Measurements from ENCODE around the gene ANXA5. TPM values are rescaled to one million over a fixed set of nuclear protein-coding genes. Genes with fewer than 3 reads are reported as not detected.
"Not testable (repeated sequence)": the region's sequence is repeated elsewhere in the genome, so short reads cannot be mapped to it uniquely, and the experiment has no call there.

Gene ANXA5
- total RNA-seq, 2 donors from 2014 or later, result 88.4 to 122 TPM

GRCh38 chr4:121738780-121739535 lies 42.2 kb upstream of the ANXA5 start:
- Histone ChIP-seq H3K27me3 (no peaks in the 10 kb centered on the region), H3K4me1 (no peaks in the 10 kb centered on the region), H3K36me3 (no peaks in the 10 kb centered on the region), H3K9ac (ENCODE audit: low read depth in 2 of 2, low read length in 2 of 2) (no peak overlapping the region), H3K4me3 (no peak overlapping the region), H3K27ac (no peak overlapping the region), H3K9me3 (no peaks in the 10 kb centered on the region)
- intact Hi-C loops (cut with DNase I), result loop anchor here (10.0 kb wide), 1 partner anchor 254 kb away; no protein-coding TSS in a partner anchor
- DNase-seq, result no peak
- no peak for TF ChIP-seq CTCF (IDR thresholded peaks at IDR 0.05)

- no peak overlapping the region for H3K27ac ChIP-seq
- no peak for TF ChIP-seq CTCF (IDR thresholded peaks at IDR 0.05)
- no peak for DNase-seq
- H3K27me3 ChIP-seq, result no peaks in the 10 kb centered on the region
- no peak overlapping the region for H3K4me3 ChIP-seq
- intact Hi-C loops (cut with DNase I), result loop anchor here (10.0 kb wide), 1 partner anchor 253 kb away; no protein-coding TSS in a partner anchor
- H3K36me3 ChIP-seq, result no peaks in the 10 kb centered on the region
- H3K9me3 ChIP-seq, result no peaks in the 10 kb centered on the region
- no peaks in the 10 kb centered on the region for H3K4me1 ChIP-seq
- H3K9ac ChIP-seq (ENCODE audit: low read depth in 2 of 2, low read length in 2 of 2), result no peak overlapping the region
Observed at GRCh38 chr4:121737846-121738554, 41.2 kb upstream of the ANXA5 start.

DNA sequence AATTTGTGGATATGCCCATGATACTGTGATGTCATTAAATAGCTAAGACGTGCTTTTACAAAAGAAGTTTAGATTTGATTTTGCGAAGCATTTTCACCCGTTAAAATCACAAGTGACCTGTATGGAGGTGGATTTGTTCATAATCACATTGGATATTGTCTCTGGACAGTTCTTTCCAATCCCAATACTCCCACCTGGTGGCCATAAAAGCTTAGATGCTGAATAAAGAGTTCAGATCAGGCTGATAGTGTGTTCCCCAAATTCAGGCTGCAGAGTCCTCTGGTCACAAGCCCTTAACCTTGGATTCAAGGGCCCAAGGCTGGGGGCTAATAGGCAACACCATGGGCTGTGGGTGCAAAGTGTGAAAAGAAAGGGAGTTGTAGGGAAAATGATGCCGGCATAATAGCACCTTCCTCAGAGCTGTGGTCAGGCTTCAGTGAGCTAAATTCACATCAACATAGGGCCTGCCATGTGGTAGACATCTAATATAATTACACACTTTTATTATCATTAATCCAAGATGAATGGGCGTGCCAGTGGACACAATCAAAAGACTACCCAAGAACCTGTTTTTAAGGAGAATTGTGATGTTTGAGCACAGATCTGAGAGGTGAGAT lies 40.1 kb upstream of the ANXA5 start:
- no peak overlapping the region for H3K4me3 ChIP-seq
- H3K9me3 ChIP-seq, result no peaks in the 10 kb centered on the region
- H3K27me3 ChIP-seq, result no peaks in the 10 kb centered on the region
- H3K27ac ChIP-seq, result no peak overlapping the region
- no peaks in the 10 kb centered on the region for H3K36me3 ChIP-seq
- peak; percentile 25 for DNase-seq
- intact Hi-C loops (cut with DNase I), result loop anchor here (10.0 kb wide), 1 partner anchor 252 kb away; no protein-coding TSS in a partner anchor
- TF ChIP-seq CTCF (IDR thresholded peaks at IDR 0.05), result peak; percentile 26
- H3K4me1 ChIP-seq, result no peaks in the 10 kb centered on the region
- no peak overlapping the region for H3K9ac ChIP-seq (ENCODE audit: low read depth in 2 of 2, low read length in 2 of 2)

GRCh38 chr4:121734571-121734970 lies 37.8 kb upstream of the ANXA5 start:
- Histone ChIP-seq H3K4me3 (no peak overlapping the region), H3K9me3 (no peaks in the 10 kb centered on the region), H3K36me3 (no peaks in the 10 kb centered on the region), H3K9ac (ENCODE audit: low read depth in 2 of 2, low read length in 2 of 2) (no peak overlapping the region), H3K4me1 (no peaks in the 10 kb centered on the region), H3K27me3 (no peaks in the 10 kb centered on the region), H3K27ac (no peak overlapping the region)
- no peak for DNase-seq
- no peak for TF ChIP-seq CTCF (IDR thresholded peaks at IDR 0.05)
- intact Hi-C loops (cut with DNase I), result loop anchor here (10.0 kb wide), 1 partner anchor 250 kb away; no protein-coding TSS in a partner anchor

- H3K4me3 ChIP-seq, result no peak overlapping the region
- intact Hi-C loops (cut with DNase I), result loop anchor here (10.0 kb wide), 1 partner anchor 249 kb away; no protein-coding TSS in a partner anchor
- no peak overlapping the region for H3K9ac ChIP-seq (ENCODE audit: low read depth in 2 of 2, low read length in 2 of 2)
- H3K4me1 ChIP-seq, result no peaks in the 10 kb centered on the region
- H3K27me3 ChIP-seq, result no peaks in the 10 kb centered on the region
- H3K27ac ChIP-seq, result no peak overlapping the region
- no peaks in the 10 kb centered on the region for H3K9me3 ChIP-seq
- no peak for TF ChIP-seq CTCF (IDR thresholded peaks at IDR 0.05)
- no peak for DNase-seq
- no peaks in the 10 kb centered on the region for H3K36me3 ChIP-seq
Observed at GRCh38 chr4:121733942-121734341, 37.2 kb upstream of the ANXA5 start.

GRCh38 chr4:121729753-121730152 lies 33.0 kb upstream of the ANXA5 start:
- intact Hi-C loops (cut with DNase I), result loop anchor here (5.0 to 10.0 kb wide), 2 partner anchors 245 to 357 kb away; no protein-coding TSS in a partner anchor
- H3K36me3 ChIP-seq; H3K9me3 ChIP-seq; H3K27ac ChIP-seq; H3K27me3 ChIP-seq; H3K9ac ChIP-seq (ENCODE audit: low read depth in 2 of 2, low read length in 2 of 2); H3K4me1 ChIP-seq; H3K4me3 ChIP-seq; DNase-seq: not testable (repeated sequence)
